DOHH2 (cell line): ENCODE results near the gene CHST5.
"Not testable (repeated sequence)": the region's sequence is repeated elsewhere in the genome, so short reads cannot be mapped to it uniquely, and the experiment has no call there.

Experiments used
- H3F3A ChIP-seq: fragments of 200-600 bp; sonication (generic), shearing (Covaris generic); 2 replicates; pipeline ENCODE4 v1.6.0; 2016; ENCODE audit warnings: antibody characterized with exemption, mild to moderate bottlenecking; ENCODE audit not compliant: control insufficient read depth, insufficient read depth
- H3K27ac ChIP-seq: fragments of 200-600 bp; sonication (generic); 2 replicates; pipeline ENCODE4 v1.5.1; 2014; ENCODE audit warnings: low read depth, mild to moderate bottlenecking, low read length, moderate library complexity
- H3K27me3 ChIP-seq: fragments of 200-600 bp; sonication (generic); 2 replicates; pipeline ENCODE4 v1.6.1; 2014; ENCODE audit warnings: mild to moderate bottlenecking, low read length, mixed read lengths; ENCODE audit not compliant: control insufficient read depth
- H3K36me3 ChIP-seq: fragments of 200-600 bp; sonication (generic); 2 replicates; pipeline ENCODE4 v1.6.1; 2014; ENCODE audit warnings: mild to moderate bottlenecking, low read length, moderate library complexity, mixed read lengths; ENCODE audit not compliant: control insufficient read depth
- H3K4me1 ChIP-seq: fragments of 200-600 bp; sonication (generic); 2 replicates; pipeline ENCODE4 v1.6.1; 2014; ENCODE audit warnings: mild to moderate bottlenecking, low read length, mixed read lengths; ENCODE audit not compliant: control insufficient read depth
- H3K4me2 ChIP-seq: fragments of 200-600 bp; sonication (generic); 2 replicates; pipeline ENCODE4 v1.6.0; 2014; ENCODE audit warnings: mild to moderate bottlenecking, low read length, moderate library complexity
- H3K4me3 ChIP-seq: fragments of 200-600 bp; sonication (generic); 2 replicates; pipeline ENCODE4 v1.5.1; 2014; ENCODE audit warnings: mild to moderate bottlenecking, low read length, mixed read lengths
- H3K79me2 ChIP-seq: fragments of 200-600 bp; sonication (generic); 2 replicates; pipeline ENCODE4 v1.6.1; 2014; ENCODE audit warnings: mild to moderate bottlenecking, low read length, mixed read lengths; ENCODE audit not compliant: control insufficient read depth
- H3K9me2 ChIP-seq: fragments of 200-600 bp; sonication (generic); replicated peaks from 2 replicates; pipeline ENCODE4 v1.6.1; 2014; ENCODE audit warnings: mild to moderate bottlenecking, low read length, mixed read lengths; ENCODE audit not compliant: control insufficient read depth
- H3K9me3 ChIP-seq: fragments of 200-600 bp; sonication (generic); 2 replicates; pipeline ENCODE4 v1.6.1; 2014; ENCODE audit warnings: antibody characterized with exemption, low read length, mixed read lengths; ENCODE audit not compliant: control insufficient read depth, insufficient read depth
- H4K20me1 ChIP-seq: fragments of 200-600 bp; sonication (generic); 2 replicates; pipeline ENCODE4 v1.6.0; 2014; ENCODE audit warnings: low read depth, mild to moderate bottlenecking, antibody characterized with exemption, low read length, moderate library complexity; ENCODE audit not compliant: control insufficient read depth, insufficient read depth
- EZH2phosphoT487 ChIP-seq: fragments of 200-600 bp; sonication (generic); IDR thresholded peaks from 2 replicates; pipeline ENCODE4 v1.6.1; 2017; ENCODE audit warnings: borderline replicate concordance, mild to moderate bottlenecking, antibody characterized with exemption, low read length, moderate library complexity, mixed read lengths
- TF ChIP-seq, protein P1 (sequence below): fragments of 200-600 bp; sonication (generic); IDR thresholded peaks from one replicate; pipeline ENCODE4 v1.5.1; 2014; ENCODE audit warnings: antibody characterized with exemption, mild to moderate bottlenecking, low read depth, low read length; ENCODE audit not compliant: poor library complexity, severe bottlenecking

The CHST5 gene

DNA sequence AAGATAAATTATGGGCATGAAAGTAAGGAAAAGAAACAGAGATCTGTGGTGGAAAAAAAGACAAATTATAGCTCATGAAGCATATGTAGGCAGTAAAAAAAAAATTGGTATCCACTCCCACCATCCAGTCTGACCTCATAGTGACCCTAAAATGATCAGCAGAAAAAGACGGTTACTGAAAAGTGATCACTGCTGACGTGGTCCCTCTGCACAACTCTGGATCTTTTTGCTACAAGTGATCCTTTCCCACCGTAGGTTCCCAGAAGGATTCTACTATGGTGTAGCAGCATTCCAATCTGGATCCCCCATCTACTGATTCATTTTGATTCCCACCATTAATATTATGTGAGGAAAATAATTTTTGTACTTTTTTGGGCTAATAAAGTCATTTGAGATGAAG is 29.8 kb downstream of the CHST5 start:
- H4K20me1 ChIP-seq, result no peaks in the 10 kb centered on the region
- no peaks in the 10 kb centered on the region for H3K9me3 ChIP-seq
- no peak overlapping the region for H3K4me2 ChIP-seq
- H3K79me2 ChIP-seq, result no peaks in the 10 kb centered on the region
- no peak overlapping the region for H3K4me3 ChIP-seq
- no peaks in the 10 kb centered on the region for H3K4me1 ChIP-seq
- no peaks in the 10 kb centered on the region for H3F3A ChIP-seq
- no peaks in the 10 kb centered on the region for H3K36me3 ChIP-seq
- H3K27ac ChIP-seq, result no peak overlapping the region
- no peak for TF ChIP-seq EZH2phosphoT487
- TF ChIP-seq, protein P1, sequence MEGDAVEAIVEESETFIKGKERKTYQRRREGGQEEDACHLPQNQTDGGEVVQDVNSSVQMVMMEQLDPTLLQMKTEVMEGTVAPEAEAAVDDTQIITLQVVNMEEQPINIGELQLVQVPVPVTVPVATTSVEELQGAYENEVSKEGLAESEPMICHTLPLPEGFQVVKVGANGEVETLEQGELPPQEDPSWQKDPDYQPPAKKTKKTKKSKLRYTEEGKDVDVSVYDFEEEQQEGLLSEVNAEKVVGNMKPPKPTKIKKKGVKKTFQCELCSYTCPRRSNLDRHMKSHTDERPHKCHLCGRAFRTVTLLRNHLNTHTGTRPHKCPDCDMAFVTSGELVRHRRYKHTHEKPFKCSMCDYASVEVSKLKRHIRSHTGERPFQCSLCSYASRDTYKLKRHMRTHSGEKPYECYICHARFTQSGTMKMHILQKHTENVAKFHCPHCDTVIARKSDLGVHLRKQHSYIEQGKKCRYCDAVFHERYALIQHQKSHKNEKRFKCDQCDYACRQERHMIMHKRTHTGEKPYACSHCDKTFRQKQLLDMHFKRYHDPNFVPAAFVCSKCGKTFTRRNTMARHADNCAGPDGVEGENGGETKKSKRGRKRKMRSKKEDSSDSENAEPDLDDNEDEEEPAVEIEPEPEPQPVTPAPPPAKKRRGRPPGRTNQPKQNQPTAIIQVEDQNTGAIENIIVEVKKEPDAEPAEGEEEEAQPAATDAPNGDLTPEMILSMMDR, result no peak
- no peaks in the 10 kb centered on the region for H3K9me2 ChIP-seq
- H3K27me3 ChIP-seq, result peaks cover 10% of the 10 kb centered on the region; the same call in 1 of the 2 replicates

DNA sequence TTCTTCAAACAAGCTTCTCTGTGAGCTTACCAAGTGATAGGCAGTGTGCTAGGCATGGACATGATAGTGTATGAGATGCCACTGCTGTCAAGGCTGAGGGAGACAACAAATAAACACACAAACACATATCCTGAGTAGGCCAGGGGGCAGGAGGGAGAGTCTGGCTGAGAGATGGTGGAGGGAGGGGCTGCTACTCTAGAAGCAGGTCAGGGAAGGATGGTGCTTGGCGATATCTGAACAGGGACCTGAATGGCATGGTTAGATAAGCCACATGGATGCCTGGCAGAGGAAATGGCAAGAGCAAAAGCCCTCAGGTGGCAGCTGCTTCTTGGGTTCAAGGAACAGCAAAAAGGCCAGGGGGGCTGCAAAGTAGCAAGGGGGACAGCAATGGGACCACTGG is 32.1 kb downstream of the CHST5 start:
- Histone ChIP-seq H3F3A (no peaks in the 10 kb centered on the region), H3K9me3 (no peaks in the 10 kb centered on the region), H3K9me2 (no peaks in the 10 kb centered on the region), H3K79me2 (no peaks in the 10 kb centered on the region), H3K36me3 (no peaks in the 10 kb centered on the region), H4K20me1 (no peaks in the 10 kb centered on the region), H3K27me3 (peaks cover 10% of the 10 kb centered on the region; the same call in 1 of the 2 replicates), H3K4me1 (no peaks in the 10 kb centered on the region), H3K4me3 (no peak overlapping the region), H3K27ac (no peak overlapping the region), H3K4me2 (no peak overlapping the region)
- TF ChIP-seq, protein P1, result no peak
- no peak for TF ChIP-seq EZH2phosphoT487

DNA sequence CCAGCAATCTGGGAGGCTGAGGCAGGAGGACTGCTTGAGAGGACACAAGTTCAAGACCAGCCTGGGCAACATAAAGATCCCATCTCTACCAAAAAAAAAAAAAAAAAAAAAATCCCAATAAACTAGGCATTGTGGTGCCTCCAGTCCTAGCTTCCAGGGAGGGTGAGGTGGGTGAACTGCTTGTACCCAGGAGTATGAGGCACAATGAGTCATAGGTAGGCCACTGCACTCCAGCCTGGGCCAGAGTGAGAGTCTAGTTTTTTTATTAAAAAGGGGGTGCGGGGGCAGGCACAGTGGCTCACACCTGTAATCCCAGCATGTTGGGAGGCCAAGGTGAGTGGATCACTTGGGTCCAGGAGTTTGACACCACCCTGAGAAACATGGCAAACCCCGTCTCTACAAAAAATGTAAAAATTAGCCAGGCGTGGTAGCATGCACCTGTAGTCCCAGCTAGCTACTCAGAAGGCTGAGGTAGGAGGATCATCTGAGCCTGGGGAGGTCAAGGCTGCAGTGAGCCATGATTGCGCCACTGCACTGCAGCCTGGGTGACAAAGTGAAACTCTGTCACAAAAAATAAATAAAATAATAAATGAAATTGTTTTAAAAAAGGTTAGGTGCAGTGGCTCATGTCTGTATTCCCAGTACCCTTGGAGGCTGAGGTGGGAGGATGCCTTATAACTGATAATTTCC is 32.8 kb downstream of the CHST5 start:
- Histone ChIP-seq H3K36me3 (no peaks in the 10 kb centered on the region), H3K27ac (no peak overlapping the region), H3K79me2 (no peaks in the 10 kb centered on the region), H4K20me1 (no peaks in the 10 kb centered on the region), H3K27me3 (peaks cover 8% of the 10 kb centered on the region; the same call in 1 of the 2 replicates), H3F3A (no peaks in the 10 kb centered on the region), H3K4me2 (no peak overlapping the region), H3K9me3 (no peaks in the 10 kb centered on the region), H3K9me2 (no peaks in the 10 kb centered on the region), H3K4me3 (no peak overlapping the region), H3K4me1 (no peaks in the 10 kb centered on the region)
- no peak for TF ChIP-seq EZH2phosphoT487
- TF ChIP-seq, protein P1, result no peak

DNA sequence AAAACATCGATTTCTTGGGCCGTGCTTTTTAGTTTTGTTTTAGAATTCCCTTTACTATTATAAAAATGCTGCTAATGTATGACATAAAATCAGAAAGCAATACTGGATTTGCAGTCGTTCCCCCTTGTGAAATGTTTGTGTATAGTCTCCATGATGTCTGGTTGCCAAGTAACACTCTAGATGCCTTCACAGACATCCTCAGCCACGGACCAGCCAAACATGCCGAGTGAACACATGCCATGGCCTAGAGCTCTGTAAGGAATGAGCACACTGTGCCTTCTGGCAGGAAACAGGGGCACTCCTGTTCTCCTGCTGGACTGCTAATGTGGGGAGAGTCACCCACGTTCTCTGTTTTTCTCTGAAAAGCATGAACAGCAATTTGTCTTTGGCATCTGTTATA is 34.1 kb downstream of the CHST5 start:
- H3K27ac ChIP-seq, H3K27me3 ChIP-seq, H3K9me3 ChIP-seq, H3K4me2 ChIP-seq, H3K9me2 ChIP-seq, H3K4me1 ChIP-seq, H3K36me3 ChIP-seq, H3K4me3 ChIP-seq, H3F3A ChIP-seq, H3K79me2 ChIP-seq, H4K20me1 ChIP-seq: not testable (repeated sequence)
